CD4-positive, alpha-beta T cell (primary cell): ENCODE measurements around the gene FBXO47. TPM values are rescaled to one million over a fixed set of nuclear protein-coding genes. Genes with fewer than 3 reads are reported as not detected.
A peak's percentile ranks its signal among the peaks of the same experiment; 100 is the strongest.

ENCODE experiments used
- ATAC-seq: fragments of 200-7000 bp; cut with Tn5 transposase; one replicate; pipeline ENCODE4 v1.10.0; 2022; ENCODE audit warnings: mild to moderate bottlenecking; ENCODE audit not compliant: poor library complexity
- CTCF ChIA-PET: fragments of 350-600 bp; sonication (Branson Sonifier 250); formaldehyde crosslinking; loops from one replicate; lab custom pipeline; 2021; ENCODE audit warnings: antibody characterized with exemption, inconsistent platforms; lab: Charles Lee
- POLR2A ChIA-PET: fragments of 350-600 bp; sonication (Branson Sonifier 250); formaldehyde crosslinking; loops from one replicate; lab custom pipeline; 2021; ENCODE audit warnings: antibody characterized with exemption, inconsistent platforms; lab: Charles Lee
- DNase-seq, 14 experiments: peaks; one replicate each; pipeline ENCODE4 v3.0.0-alpha.2; 2013 to 2020; ENCODE audit warnings: mixed read lengths in 2 of 14
- H3K27ac ChIP-seq, 2 donors: one replicate each; pipeline versions ENCODE4 v1.5.1 to v1.7.0; 2013; ENCODE audit warnings: low read length in 2 of 2, low read depth in 1 of 2, mild to moderate bottlenecking in 1 of 2
- H3K27me3 ChIP-seq, 2 experiments: 1 replicate in 1 of 2; 2 replicates in 1 of 2; pipeline versions ENCODE4 v1.6.1 to v1.7.0; 2013; ENCODE audit warnings: low read length in 2 of 2, control low read depth in 1 of 2, mild to moderate bottlenecking in 1 of 2, moderate library complexity in 1 of 2; ENCODE audit not compliant: insufficient read depth in 2 of 2, control insufficient read depth in 1 of 2
- H3K36me3 ChIP-seq: one replicate; pipeline ENCODE4 v1.6.1; 2013; ENCODE audit warnings: low read length, control low read depth; ENCODE audit not compliant: insufficient read depth
- H3K4me1 ChIP-seq: one replicate; pipeline ENCODE4 v1.6.1; 2013; ENCODE audit warnings: low read length, control low read depth; ENCODE audit not compliant: insufficient read depth
- H3K4me3 ChIP-seq: one replicate; pipeline ENCODE4 v1.5.1; 2013; ENCODE audit warnings: mild to moderate bottlenecking, low read length, moderate library complexity
- H3K9me3 ChIP-seq, 2 experiments: 1 replicate in 1 of 2; 2 replicates in 1 of 2; pipeline versions ENCODE4 v1.6.1 to v1.7.0; 2013; ENCODE audit warnings: low read length in 2 of 2, mild to moderate bottlenecking in 2 of 2, control low read depth in 1 of 2, moderate library complexity in 1 of 2; ENCODE audit not compliant: control insufficient read depth in 1 of 2, insufficient read depth in 1 of 2
- H3K27ac Mint-ChIP-seq: one replicate; pipeline ENCODE4 v1.8.0; 2020; ENCODE audit warnings: mixed read lengths
- H3K27me3 Mint-ChIP-seq: one replicate; pipeline ENCODE4 v1.8.0; 2021; ENCODE audit warnings: mixed read lengths
- H3K36me3 Mint-ChIP-seq: one replicate; pipeline ENCODE4 v1.8.0; 2021; ENCODE audit warnings: low read depth, mixed read lengths
- H3K4me1 Mint-ChIP-seq: one replicate; pipeline ENCODE4 v1.8.0; 2021; ENCODE audit warnings: low read depth, mixed read lengths
- H3K4me3 Mint-ChIP-seq: one replicate; pipeline ENCODE4 v1.8.0; 2020; ENCODE audit warnings: mild to moderate bottlenecking, mixed read lengths
- H3K9me3 Mint-ChIP-seq: one replicate; pipeline ENCODE4 v1.8.0; 2020; ENCODE audit warnings: mixed read lengths
- intact Hi-C, 2 experiments: fragments of 100-400 bp; cut with DNase I in 1 of 2; cut with micrococcal nuclease in 1 of 2; formaldehyde crosslinking; loops; one replicate each; pipeline versions ENCODE4 v1.15.1 to v1.9.0; 2023 to 2025; cut with DNase I, micrococcal nuclease
- total RNA-seq, 174 experiments: library from RNA in 2 of 174; stranded (reverse) in 2 of 174; gene quantifications; one replicate each; pipeline ENCODE4 v1.2.3 and lab custom pipeline; 2021 to 2026
- TF ChIP-seq, protein P1 (sequence below): fragments of 200-600 bp; IDR thresholded peaks from one replicate; pipeline ENCODE4 v1.8.0; 2022; ENCODE audit warnings: antibody characterized with exemption, mild to moderate bottlenecking

Gene FBXO47
- total RNA-seq, 2 experiments from 2014 or later, result not detected

DNA sequence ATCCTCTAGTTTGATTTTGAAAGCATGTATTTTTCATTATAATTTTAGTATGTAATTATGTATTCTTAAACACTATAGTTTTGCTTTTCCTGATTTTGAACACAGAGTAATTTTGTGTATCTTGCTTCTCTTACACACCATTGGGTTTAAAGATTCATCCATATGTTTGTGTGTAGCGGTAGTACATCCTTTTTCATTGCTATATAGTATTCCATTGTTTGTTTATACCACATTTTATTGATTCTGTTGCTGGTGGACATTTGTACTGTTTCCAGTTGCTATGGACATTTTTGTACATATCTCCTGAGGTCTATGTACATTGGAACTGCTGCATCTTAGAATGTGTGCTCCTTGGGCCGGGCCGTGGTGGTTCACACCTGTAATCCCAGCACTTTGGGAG, 62.3 kb downstream of the FBXO47 start:
- DNase-seq, result no peak
- TF ChIP-seq, protein P1, sequence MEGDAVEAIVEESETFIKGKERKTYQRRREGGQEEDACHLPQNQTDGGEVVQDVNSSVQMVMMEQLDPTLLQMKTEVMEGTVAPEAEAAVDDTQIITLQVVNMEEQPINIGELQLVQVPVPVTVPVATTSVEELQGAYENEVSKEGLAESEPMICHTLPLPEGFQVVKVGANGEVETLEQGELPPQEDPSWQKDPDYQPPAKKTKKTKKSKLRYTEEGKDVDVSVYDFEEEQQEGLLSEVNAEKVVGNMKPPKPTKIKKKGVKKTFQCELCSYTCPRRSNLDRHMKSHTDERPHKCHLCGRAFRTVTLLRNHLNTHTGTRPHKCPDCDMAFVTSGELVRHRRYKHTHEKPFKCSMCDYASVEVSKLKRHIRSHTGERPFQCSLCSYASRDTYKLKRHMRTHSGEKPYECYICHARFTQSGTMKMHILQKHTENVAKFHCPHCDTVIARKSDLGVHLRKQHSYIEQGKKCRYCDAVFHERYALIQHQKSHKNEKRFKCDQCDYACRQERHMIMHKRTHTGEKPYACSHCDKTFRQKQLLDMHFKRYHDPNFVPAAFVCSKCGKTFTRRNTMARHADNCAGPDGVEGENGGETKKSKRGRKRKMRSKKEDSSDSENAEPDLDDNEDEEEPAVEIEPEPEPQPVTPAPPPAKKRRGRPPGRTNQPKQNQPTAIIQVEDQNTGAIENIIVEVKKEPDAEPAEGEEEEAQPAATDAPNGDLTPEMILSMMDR, result no peak
- Mint-ChIP-seq H3K4me1 (peaks cover 33% of the 10 kb centered on the region), H3K27ac (peak overlapping the region; percentile 44), H3K27me3 (no peaks in the 10 kb centered on the region), H3K9me3 (no peaks in the 10 kb centered on the region), H3K4me3 (no peak overlapping the region), H3K36me3 (peaks cover 58% of the 10 kb centered on the region)
- CTCF ChIA-PET, result interaction anchor here (1.4 kb wide), 1 partner anchor 19 kb away, joined by 4 read pairs; no protein-coding TSS in a partner anchor
- Histone ChIP-seq H3K4me3 (no peak overlapping the region), H3K9me3 (no peaks in the 10 kb centered on the region), H3K27me3 (no peaks in the 10 kb centered on the region), H3K36me3 (peaks cover 78% of the 10 kb centered on the region), H3K4me1 (peaks cover 65% of the 10 kb centered on the region), H3K27ac (no peak overlapping the region)
- intact Hi-C loops, result no loop called here
- no peak for ATAC-seq
- POLR2A ChIA-PET, result no interaction called here

DNA sequence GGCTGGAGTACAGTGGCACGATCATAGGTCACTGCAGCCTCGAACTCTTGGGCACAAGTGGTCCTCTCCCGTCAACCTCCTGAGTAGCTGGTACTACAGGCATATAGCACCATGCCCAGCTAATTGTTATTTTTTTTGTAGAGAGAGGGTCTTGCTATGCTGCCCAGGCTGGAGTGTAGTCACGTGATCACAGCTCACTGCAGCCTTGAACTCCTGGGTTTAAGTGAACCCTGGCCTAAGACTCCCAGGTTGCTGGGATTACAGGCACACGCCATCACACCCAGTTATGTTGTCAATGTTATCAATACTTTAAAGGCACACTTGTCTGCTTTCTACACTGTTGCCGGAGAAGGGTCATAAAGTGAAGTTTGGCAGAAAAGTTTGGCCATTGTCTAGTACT, 63.8 kb downstream of the FBXO47 start:
- Mint-ChIP-seq H3K27me3 (no peaks in the 10 kb centered on the region), H3K4me3 (no peak overlapping the region), H3K27ac (peak overlapping the region; percentile 64), H3K9me3 (no peaks in the 10 kb centered on the region), H3K36me3 (peaks cover 68% of the 10 kb centered on the region), H3K4me1 (peaks cover 47% of the 10 kb centered on the region)
- ChIA-PET CTCF (interaction anchor here (1.0 to 1.4 kb wide), 2 partner anchors 13 to 21 kb away, joined by 4 read pairs; no protein-coding TSS in a partner anchor), POLR2A (interaction anchor here (2.1 to 4.3 kb wide), 2 partner anchors 50 to 297 kb away, joined by 5 to 14 read pairs; partner anchors contain the start of genes RPL19 and RPL23)
- Histone ChIP-seq H3K9me3 (no peaks in the 10 kb centered on the region), H3K36me3 (peaks cover 64% of the 10 kb centered on the region), H3K27me3 (no peaks in the 10 kb centered on the region), H3K4me1 (peaks cover 76% of the 10 kb centered on the region), H3K4me3 (no peak overlapping the region), H3K27ac (no peak overlapping the region)
- no peak for ATAC-seq
- intact Hi-C loops, result no loop called here
- no peak for DNase-seq
- TF ChIP-seq, protein P1, result no peak

DNA sequence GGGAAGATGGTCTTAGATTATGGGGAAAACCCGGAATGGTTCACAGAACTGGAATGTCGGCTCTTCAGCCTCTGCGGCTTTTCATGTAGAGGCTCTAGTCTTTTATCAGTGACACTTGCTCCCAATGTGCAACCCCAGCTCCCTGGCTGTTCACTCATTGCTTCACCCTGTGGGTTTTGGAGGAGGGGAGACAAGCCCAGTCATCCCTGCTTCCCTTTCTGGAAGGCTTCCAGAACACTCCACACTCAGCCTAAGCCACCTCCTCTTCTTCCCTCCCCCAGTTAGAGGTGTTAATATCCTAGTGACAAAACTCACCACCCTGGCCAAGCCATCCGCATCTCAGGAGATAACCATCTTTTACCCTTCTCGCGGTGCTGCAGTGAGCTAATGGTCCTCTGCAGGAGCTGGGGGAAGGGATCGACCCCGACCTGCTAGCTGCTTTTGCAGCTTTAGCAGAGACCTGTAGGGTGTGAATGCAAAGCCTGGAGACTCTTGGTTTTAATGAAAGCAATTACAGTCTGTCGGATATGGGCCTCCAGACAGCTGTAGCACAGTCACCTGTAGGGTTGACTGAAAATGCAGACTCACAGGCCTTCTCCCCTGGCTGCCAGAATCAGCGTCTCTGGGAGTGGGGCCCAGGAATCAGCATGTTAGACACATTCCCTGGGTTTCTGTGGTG, 66.1 kb downstream of the FBXO47 start:
- no peak overlapping the region for H3K4me3 ChIP-seq
- ATAC-seq, result no peak
- Mint-ChIP-seq H3K36me3 (peaks cover 67% of the 10 kb centered on the region), H3K27ac (peak overlapping the region; percentile 80), H3K9me3 (no peaks in the 10 kb centered on the region), H3K4me3 (peak overlapping the region; percentile 45), H3K27me3 (no peaks in the 10 kb centered on the region), H3K4me1 (peaks cover 63% of the 10 kb centered on the region)
- peak in 3 of 14 experiments; percentile 51 to 64 (median 63) for DNase-seq
- peaks cover 62% of the 10 kb centered on the region for H3K36me3 ChIP-seq
- TF ChIP-seq, protein P1, result no peak
- ChIA-PET CTCF (interaction anchor here (1.1 kb wide), 1 partner anchor 23 kb away, joined by 4 read pairs; no protein-coding TSS in a partner anchor), POLR2A (interaction anchor here (0.8 to 4.3 kb wide), 5 partner anchors 20 to 299 kb away, joined by 3 to 14 read pairs (median 8); partner anchors contain the start of genes LASP1, RPL19 and RPL23)
- H3K27me3 ChIP-seq, result no peaks in the 10 kb centered on the region
- H3K4me1 ChIP-seq, result peaks cover 79% of the 10 kb centered on the region
- no peaks in the 10 kb centered on the region for H3K9me3 ChIP-seq
- peak overlapping the region; percentile 2 to 52 for H3K27ac ChIP-seq
- intact Hi-C loops, result no loop called here
